HL-60 (cell line): Measurements from ENCODE around the gene GPS1.
A peak's percentile ranks its signal among the peaks of the same experiment; 100 is the strongest.

ENCODE experiments used
- DNase-seq, 2 experiments: peaks; one replicate each; pipeline ENCODE4 v3.0.0-alpha.2; 2010 to 2020; ENCODE audit warnings: low read depth in 1 of 2, low spot score in 1 of 2
- H3K27ac ChIP-seq: fragments of 250-450 bp; sonication (Bioruptor Pico); replicated peaks from 2 replicates; pipeline ENCODE4 v1.5.1; 2020; ENCODE audit warnings: mild to moderate bottlenecking, moderate library complexity
- H3K27me3 ChIP-seq: fragments of 250-450 bp; sonication (Bioruptor Pico); 2 replicates; pipeline ENCODE4 v1.5.1; 2021; ENCODE audit warnings: mild to moderate bottlenecking, moderate library complexity; ENCODE audit not compliant: insufficient read depth, poor library complexity, severe bottlenecking
- H3K4me3 ChIP-seq: replicated peaks from 2 replicates; pipeline ENCODE4 v1.5.1; 2011; ENCODE audit warnings: mild to moderate bottlenecking, control low read depth, low read length; ENCODE audit not compliant: insufficient read depth
- GABPA ChIP-seq: IDR thresholded peaks from 2 replicates; pipeline ENCODE4 v1.6.1; 2012; ENCODE audit warnings: low read depth
- POLR2AphosphoS5 ChIP-seq: IDR thresholded peaks from 2 replicates; pipeline ENCODE4 v1.6.1; 2012; ENCODE audit warnings: low read depth
- REST ChIP-seq: IDR thresholded peaks from 2 replicates; pipeline ENCODE4 v1.6.1; 2012; ENCODE audit warnings: low read depth; ENCODE audit not compliant: insufficient replicate concordance
- SPI1 ChIP-seq: IDR thresholded peaks from 2 replicates; pipeline ENCODE4 v1.6.1; 2012; ENCODE audit warnings: low read depth, mild to moderate bottlenecking, borderline replicate concordance
- TF ChIP-seq, protein P1 (sequence below): IDR thresholded peaks from one replicate; pipeline ENCODE4 v1.5.1; 2011; ENCODE audit warnings: low read length, control low read depth, inconsistent platforms; ENCODE audit not compliant: insufficient read depth

The GPS1 gene

GRCh38 chr17:82101767-82102679 is 50.3 kb downstream of the GPS1 start:
- no peak for TF ChIP-seq GABPA
- TF ChIP-seq, protein P1, sequence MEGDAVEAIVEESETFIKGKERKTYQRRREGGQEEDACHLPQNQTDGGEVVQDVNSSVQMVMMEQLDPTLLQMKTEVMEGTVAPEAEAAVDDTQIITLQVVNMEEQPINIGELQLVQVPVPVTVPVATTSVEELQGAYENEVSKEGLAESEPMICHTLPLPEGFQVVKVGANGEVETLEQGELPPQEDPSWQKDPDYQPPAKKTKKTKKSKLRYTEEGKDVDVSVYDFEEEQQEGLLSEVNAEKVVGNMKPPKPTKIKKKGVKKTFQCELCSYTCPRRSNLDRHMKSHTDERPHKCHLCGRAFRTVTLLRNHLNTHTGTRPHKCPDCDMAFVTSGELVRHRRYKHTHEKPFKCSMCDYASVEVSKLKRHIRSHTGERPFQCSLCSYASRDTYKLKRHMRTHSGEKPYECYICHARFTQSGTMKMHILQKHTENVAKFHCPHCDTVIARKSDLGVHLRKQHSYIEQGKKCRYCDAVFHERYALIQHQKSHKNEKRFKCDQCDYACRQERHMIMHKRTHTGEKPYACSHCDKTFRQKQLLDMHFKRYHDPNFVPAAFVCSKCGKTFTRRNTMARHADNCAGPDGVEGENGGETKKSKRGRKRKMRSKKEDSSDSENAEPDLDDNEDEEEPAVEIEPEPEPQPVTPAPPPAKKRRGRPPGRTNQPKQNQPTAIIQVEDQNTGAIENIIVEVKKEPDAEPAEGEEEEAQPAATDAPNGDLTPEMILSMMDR = no peak
- peak in 1 of 2 experiments; percentile 23 for DNase-seq
- no peak overlapping the region; the same call in 1 of the 2 replicates for H3K27ac ChIP-seq

GRCh38 chr17:82103553-82104451 is 52.1 kb downstream of the GPS1 start:
- Histone ChIP-seq H3K4me3 (no peak overlapping the region), H3K27ac (no peak overlapping the region), H3K27me3 (no peaks in the 10 kb centered on the region)
- DNase-seq = no peak
- no peak for TF ChIP-seq POLR2AphosphoS5
- TF ChIP-seq, protein P1 = no peak
- no peak for TF ChIP-seq REST
- no peak for TF ChIP-seq GABPA
- no peak for TF ChIP-seq SPI1

More at GRCh38 chr17:82101767-82102679, 50.3 kb downstream of the GPS1 start:
- Histone ChIP-seq H3K27me3 (no peaks in the 10 kb centered on the region), H3K4me3 (no peak overlapping the region)

DNA sequence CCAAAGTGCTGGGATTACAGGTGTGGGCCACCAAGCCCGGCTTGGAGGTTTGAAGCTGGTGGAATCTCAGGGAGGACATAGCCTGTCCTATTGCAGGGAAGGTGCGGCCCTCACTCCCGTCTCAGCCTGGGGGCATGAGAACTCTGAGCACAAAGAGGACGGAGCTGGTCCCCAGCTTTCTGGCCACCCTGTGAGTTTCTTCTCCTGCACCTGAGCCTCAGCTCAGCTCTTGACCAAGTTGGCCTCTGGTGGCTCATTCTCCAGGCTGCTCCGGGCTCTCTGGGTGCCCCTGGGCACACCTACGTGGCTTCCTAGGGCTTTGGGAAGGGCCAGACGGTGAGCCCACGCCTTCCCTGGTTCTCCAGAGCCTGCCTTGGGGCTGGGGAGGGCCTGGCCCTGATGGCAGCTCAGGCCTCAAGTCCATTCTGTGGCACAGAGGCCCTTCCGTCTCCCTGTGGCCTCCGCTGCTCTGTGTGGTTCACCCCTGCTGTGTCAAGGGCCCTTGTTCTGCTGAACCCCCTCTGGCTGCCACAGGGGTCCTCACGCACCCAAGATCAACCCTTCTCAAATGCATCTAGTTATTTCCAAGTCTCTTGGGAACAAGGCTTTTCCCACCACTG is 53.2 kb downstream of the GPS1 start:
- DNase-seq = no peak
- TF ChIP-seq GABPA (no peak), REST (no peak), POLR2AphosphoS5 (no peak)
- TF ChIP-seq, protein P1 = no peak
- no peaks in the 10 kb centered on the region for H3K27me3 ChIP-seq
- H3K4me3 ChIP-seq = no peak overlapping the region
- peak overlapping the region; percentile 88 for H3K27ac ChIP-seq
